H1 (cell line): ENCODE measurements around the gene FKBP10. TPM values are rescaled to one million over a fixed set of nuclear protein-coding genes. Genes with fewer than 3 reads are reported as not detected.

Experiments used
- CTCF ChIA-PET: fragments of 300-600 bp; sonication (Branson Sonifier 250); formaldehyde crosslinking; loops from one replicate; lab custom pipeline; 2021; ENCODE audit not compliant: partially characterized antibody; lab: Charles Lee
- POLR2A ChIA-PET: fragments of 300-600 bp; sonication (Branson Sonifier 250); formaldehyde crosslinking; loops from one replicate; lab custom pipeline; 2021; ENCODE audit warnings: inconsistent platforms; ENCODE audit not compliant: partially characterized antibody; lab: Charles Lee
- DNase-seq, 2 experiments: peaks; one replicate each; pipeline versions ENCODE4 v3.0.0 to v3.0.0-alpha.2; 2010 to 2022; ENCODE audit warnings: low spot score in 2 of 2, low read depth in 1 of 2, mixed read lengths in 1 of 2
- FAIRE-seq: peaks from 2 replicates; lab custom pipeline; 2011; peaks lifted over from hg19 to GRCh38; lab: Jason Lieb, UNC
- H2AFZ ChIP-seq: 2 replicates; pipeline ENCODE4 v1.8.1; 2012; ENCODE audit warnings: low read length, inconsistent platforms
- H2AK5ac ChIP-seq: 2 replicates; pipeline ENCODE4 v1.6.1; 2013; ENCODE audit warnings: low read depth, low read length
- H2BK120ac ChIP-seq: replicated peaks from 2 replicates; pipeline ENCODE3; 2013; ENCODE audit warnings: low read depth, low read length, inconsistent platforms
- H2BK12ac ChIP-seq: 2 replicates; pipeline ENCODE4 v1.6.1; 2013; ENCODE audit warnings: low read depth, low read length
- H2BK15ac ChIP-seq: 2 replicates; pipeline ENCODE4 v1.6.1; 2013; ENCODE audit warnings: low read length
- H2BK20ac ChIP-seq: 2 replicates; pipeline ENCODE4 v1.6.1; 2013; ENCODE audit warnings: low read length
- H2BK5ac ChIP-seq: 2 replicates; pipeline ENCODE4 v1.6.1; 2013; ENCODE audit warnings: low read depth, low read length
- H3K14ac ChIP-seq: 2 replicates; pipeline ENCODE4 v1.6.1; 2013; ENCODE audit warnings: inconsistent platforms; ENCODE audit not compliant: insufficient read length
- H3K18ac ChIP-seq: 2 replicates; pipeline ENCODE4 v1.6.1; 2013; ENCODE audit warnings: low read length; ENCODE audit errors: extremely low read depth
- H3K23ac ChIP-seq: 2 replicates; pipeline ENCODE4 v1.6.1; 2013; ENCODE audit warnings: inconsistent platforms; ENCODE audit not compliant: insufficient read length
- H3K23me2 ChIP-seq: 2 replicates; pipeline ENCODE4 v1.6.1; 2013; ENCODE audit warnings: low read depth, low read length
- H3K27ac ChIP-seq: 2 replicates; pipeline ENCODE4 v1.6.1; 2011; ENCODE audit warnings: low read depth, low read length, inconsistent platforms
- H3K27me3 ChIP-seq, 4 experiments: replicated peaks in 1 of 4; 1 replicate in 1 of 4; 2 replicates in 3 of 4; pipeline versions ENCODE4 v1.6.1 to v1.8.1; 2011 to 2013; ENCODE audit warnings: low read length in 3 of 4, mild to moderate bottlenecking in 3 of 4, inconsistent platforms in 2 of 4, mixed read lengths in 2 of 4, moderate library complexity in 1 of 4; ENCODE audit not compliant: control insufficient read depth in 3 of 4, insufficient read depth in 3 of 4; ENCODE audit errors: extremely low read depth in 1 of 4
- H3K36me3 ChIP-seq, 4 experiments: 2 replicates each; pipeline versions ENCODE4 v1.6.1 to v1.8.1; 2011 to 2013; ENCODE audit warnings: mild to moderate bottlenecking in 4 of 4, low read length in 3 of 4, moderate library complexity in 2 of 4, control low read depth in 1 of 4, inconsistent platforms in 1 of 4; ENCODE audit not compliant: insufficient read depth in 4 of 4, control insufficient read depth in 2 of 4
- H3K4ac ChIP-seq: replicated peaks from 2 replicates; pipeline ENCODE3; 2013; ENCODE audit warnings: low read length, low read depth, mixed read lengths, inconsistent platforms; ENCODE audit not compliant: insufficient read length
- H3K4me1 ChIP-seq, 4 experiments: replicated peaks in 1 of 4; 1 replicate in 1 of 4; 2 replicates in 3 of 4; pipeline versions ENCODE4 v1.6.1 to v1.8.1; 2011 to 2013; ENCODE audit warnings: low read length in 3 of 4, inconsistent platforms in 2 of 4, mixed read lengths in 1 of 4; ENCODE audit not compliant: insufficient read depth in 4 of 4, control insufficient read depth in 3 of 4
- H3K4me2 ChIP-seq, 2 experiments: 2 replicates each; pipeline versions ENCODE4 v1.6.1 to v1.8.1; 2011 to 2013; ENCODE audit warnings: low read depth in 2 of 2, low read length in 2 of 2, control low read depth in 1 of 2, inconsistent platforms in 1 of 2, mild to moderate bottlenecking in 1 of 2; ENCODE audit not compliant: insufficient read depth in 1 of 2
- H3K4me3 ChIP-seq, 4 experiments: fragments of 200-600, 300-600 bp in 1 of 4; sonication (generic), shearing (Covaris generic), sonication (Bioruptor Twin) in 1 of 4; 2 replicates each; pipeline versions ENCODE4 v1.5.1 to v1.8.1; 2011 to 2016; ENCODE audit warnings: low read length in 4 of 4, low read depth in 3 of 4, control low read depth in 2 of 4, inconsistent platforms in 2 of 4, mild to moderate bottlenecking in 2 of 4, mixed read lengths in 1 of 4, moderate library complexity in 1 of 4; ENCODE audit not compliant: insufficient read depth in 2 of 4; ENCODE audit errors: extremely low read depth in 1 of 4
- H3K56ac ChIP-seq: replicated peaks from 2 replicates; pipeline ENCODE3; 2013; ENCODE audit warnings: low read depth, mild to moderate bottlenecking, mixed read lengths, low read length, inconsistent platforms; ENCODE audit not compliant: insufficient read length
- H3K79me1 ChIP-seq: 2 replicates; pipeline ENCODE4 v1.6.1; 2013; ENCODE audit warnings: low read depth, low read length, control low read depth
- H3K79me2 ChIP-seq, 2 experiments: 2 replicates each; pipeline versions ENCODE4 v1.6.1 to v1.8.1; 2012 to 2013; ENCODE audit warnings: low read length in 2 of 2, mild to moderate bottlenecking in 2 of 2, inconsistent platforms in 1 of 2; ENCODE audit not compliant: insufficient read depth in 2 of 2, control insufficient read depth in 1 of 2
- H3K9ac ChIP-seq, 4 experiments: replicated peaks in 1 of 4; 1 replicate in 1 of 4; 2 replicates in 3 of 4; pipeline versions ENCODE4 v1.6.1 to v1.8.1; 2011 to 2013; ENCODE audit warnings: low read depth in 3 of 4, low read length in 3 of 4, control low read depth in 2 of 4, mild to moderate bottlenecking in 2 of 4, moderate library complexity in 2 of 4, inconsistent platforms in 1 of 4; ENCODE audit errors: extremely low read depth in 1 of 4
- H3K9me3 ChIP-seq, 2 experiments: 2 replicates each; pipeline versions ENCODE4 v1.6.1 to v1.8.1; 2012 to 2013; ENCODE audit warnings: mild to moderate bottlenecking in 2 of 2, moderate library complexity in 2 of 2, control low read depth in 1 of 2, inconsistent platforms in 1 of 2, low read depth in 1 of 2, low read length in 1 of 2, mixed read lengths in 1 of 2; ENCODE audit not compliant: insufficient read depth in 2 of 2
- H4K20me1 ChIP-seq, 2 experiments: replicated peaks in 1 of 2; 2 replicates each; pipeline versions ENCODE3 to v1.8.1; 2011 to 2013; ENCODE audit warnings: inconsistent platforms in 2 of 2, low read length in 2 of 2, mild to moderate bottlenecking in 1 of 2; ENCODE audit not compliant: insufficient read depth in 2 of 2, control insufficient read depth in 1 of 2
- H4K5ac ChIP-seq: 2 replicates; pipeline ENCODE4 v1.6.1; 2013; ENCODE audit warnings: low read length, low read depth, mixed read lengths, inconsistent platforms; ENCODE audit not compliant: insufficient read length
- H4K8ac ChIP-seq: 2 replicates; pipeline ENCODE4 v1.8.0; 2013; ENCODE audit warnings: mild to moderate bottlenecking, moderate library complexity, low read length, inconsistent platforms; ENCODE audit not compliant: insufficient read depth; ENCODE audit errors: extremely low read depth
- H4K91ac ChIP-seq: replicated peaks from 2 replicates; pipeline ENCODE3; 2013; ENCODE audit warnings: low read length, mixed read lengths, inconsistent platforms; ENCODE audit not compliant: insufficient read length
- CBX8 ChIP-seq: fragments of 300-800, 300-1000 bp; sonication (generic); IDR thresholded peaks from 2 replicates; pipeline ENCODE4 v1.7.1; 2016; ENCODE audit warnings: low read depth, low read length, borderline replicate concordance
- HDAC2 ChIP-seq, 2 experiments: fragments of 300-600 bp in 1 of 2; sonication (generic) in 1 of 2; IDR thresholded peaks; 2 replicates each; pipeline ENCODE4 v1.6.1; 2011 to 2012; ENCODE audit warnings: low read depth in 2 of 2, low read length in 2 of 2, mild to moderate bottlenecking in 2 of 2, moderate library complexity in 2 of 2, borderline replicate concordance in 1 of 2, inconsistent platforms in 1 of 2
- RXRA ChIP-seq: IDR thresholded peaks from 2 replicates; pipeline ENCODE4 v1.6.1; 2011; ENCODE audit warnings: low read depth, mild to moderate bottlenecking, low read length, moderate library complexity; ENCODE audit not compliant: insufficient read depth
- SIN3A ChIP-seq, 2 experiments: IDR thresholded peaks in 1 of 2; conservative IDR thresholded peaks in 1 of 2; 2 replicates each; pipeline ENCODE4 v1.6.1; 2011 to 2012; ENCODE audit warnings: low read length in 2 of 2, improper control_type of control experiment in 1 of 2, low read depth in 1 of 2, mild to moderate bottlenecking in 1 of 2
- SP1 ChIP-seq: IDR thresholded peaks from 2 replicates; pipeline ENCODE4 v1.6.1; 2011; ENCODE audit warnings: low read depth, low read length
- SP4 ChIP-seq: IDR thresholded peaks from 2 replicates; pipeline ENCODE4 v1.6.1; 2012; ENCODE audit warnings: low read length, inconsistent platforms
- TCF12 ChIP-seq: IDR thresholded peaks from 2 replicates; pipeline ENCODE4 v1.6.1; 2011; ENCODE audit warnings: low read depth, mild to moderate bottlenecking, low read length
- TEAD4 ChIP-seq: IDR thresholded peaks from 2 replicates; pipeline ENCODE4 v1.6.1; 2012; ENCODE audit warnings: low read depth, low read length, inconsistent platforms, mixed read lengths
- YY1 ChIP-seq: IDR thresholded peaks from 2 replicates; pipeline ENCODE4 v1.6.1; 2011; ENCODE audit warnings: low read depth, mild to moderate bottlenecking, low read length
- WGBS, 2 experiments: shearing (Covaris generic) in 1 of 2; methylation state at CpG; one replicate each; pipeline versions ENCODE4 v1.1.6 to v1.1.7; 2013 to 2015; ENCODE audit warnings: low lambda C conversion rate in 2 of 2, mixed read lengths in 2 of 2, inconsistent platforms in 1 of 2, low coverage in 1 of 2, missing lambda C conversion rate in 1 of 2; ENCODE audit not compliant: insufficient replicate concordance in 2 of 2, insufficient coverage in 1 of 2, insufficient read length in 1 of 2; ENCODE audit errors: extremely low coverage in 1 of 2, missing lambda C conversion rate in 1 of 2; 5-methylcytosine and 5-hydroxymethylcytosine counted together
- polyA plus RNA-seq, 7 experiments: library from polyadenylated mRNA; depleted of rRNA in 3 of 7; stranded (reverse) in 5 of 7; unstranded in 2 of 7; fragments of >200 nt in 5 of 7; fragments of 200-250 nt in 2 of 7; gene quantifications; 1 replicate in 5 of 7; 2 replicates in 1 of 7; 4 replicates in 1 of 7; pipeline versions ENCODE4 v1.2.1 to v1.2.3, GENCODE V29; 2011 to 2013; ENCODE audit warnings: missing spikeins in 2 of 7, mixed read lengths in 2 of 7
- total RNA-seq: library from RNA; stranded (reverse); fragmentation: NEBNext Ultra II Directional; extraction: Animal tissue kit (Norgen Biotek cat#: 25700); gene quantifications from 2 replicates; pipeline ENCODE4 v1.2.1, GENCODE V29; 2021
- TF ChIP-seq, protein P1 (sequence below): IDR thresholded peaks from 2 replicates; pipeline ENCODE4 v1.6.1; 2012; ENCODE audit warnings: inconsistent platforms

FKBP10 gene
- total and polyA plus RNA-seq, 2 of the 8 experiments (the other 6 are each of a cell fraction or from before 2014, with no cell fraction given), result 173 to 283 TPM

DNA sequence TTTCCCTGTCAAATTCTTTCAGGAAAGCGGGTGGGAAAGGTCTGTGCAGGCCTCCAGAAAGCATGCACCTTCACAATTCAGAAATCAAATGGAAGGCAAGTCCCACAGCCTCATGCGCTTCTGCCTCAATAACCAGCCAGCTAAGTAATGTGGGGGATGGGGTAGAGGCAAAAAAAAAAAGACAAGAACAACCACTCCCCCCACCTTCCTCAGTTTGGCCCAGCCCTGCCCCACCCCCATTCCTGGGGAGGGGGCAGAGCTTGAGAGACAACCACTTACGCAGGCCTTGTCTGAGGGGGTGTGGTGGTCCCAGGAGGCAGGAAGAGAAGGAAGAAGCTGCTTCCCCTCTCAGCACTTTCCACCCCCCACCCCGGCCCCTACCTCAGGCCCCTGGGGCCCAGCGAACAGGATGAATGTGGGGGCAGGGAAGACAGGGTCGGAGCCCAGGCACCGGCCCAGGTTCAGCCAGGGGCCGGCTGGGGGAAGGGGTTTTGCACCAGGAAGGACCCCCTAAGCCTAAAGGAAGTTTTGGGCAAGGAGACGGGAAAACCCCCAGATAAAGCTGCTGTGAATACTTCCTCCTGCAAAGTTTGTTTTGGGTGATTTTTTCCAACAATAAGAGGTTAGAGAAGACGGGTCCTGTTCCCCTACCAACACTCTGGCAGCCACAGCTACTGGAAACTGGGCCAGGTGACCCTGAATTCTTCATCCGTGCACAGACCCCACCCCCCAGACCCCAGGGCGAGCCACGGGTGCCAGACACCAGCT is 27.5 kb upstream of the FKBP10 start:
- Histone ChIP-seq H4K8ac (peak overlapping the region; percentile 86; the same call in 1 of the 2 replicates), H3K27ac (peak overlapping the region; percentile 79; the same call in 1 of the 2 replicates), H2BK15ac (peak overlapping the region; percentile 29; the same call in 1 of the 2 replicates), H2BK12ac (peak overlapping the region; percentile 71; the same call in 1 of the 2 replicates), H3K23ac (no peak overlapping the region), H3K36me3 (no peaks in the 10 kb centered on the region), H2BK5ac (peak overlapping the region; percentile 76), H3K4me3 (peak overlapping the region; percentile 64 to 80 (median 72)), H4K20me1 (peaks cover 0 to 5% of the 10 kb centered on the region in 2 experiments), H3K14ac (no peak overlapping the region), H3K23me2 (peaks cover 16% of the 10 kb centered on the region), H2BK20ac (0 out of 2 replicates have a peak overlapping the region, but pooled peaks have one; percentile 34), H3K79me1 (peaks cover 10% of the 10 kb centered on the region), H2AK5ac (no peak overlapping the region; the same call in 1 of the 2 replicates), H2BK120ac (peak overlapping the region; percentile 16), H3K9ac (peak overlapping the region in 3 of 4 experiments; percentile 71 to 90 (median 71); a peak in 6 of 7 replicates), H2AFZ (no peak overlapping the region), H3K27me3 (no peaks in the 10 kb centered on the region), H4K91ac (peak overlapping the region; percentile 85), H3K4ac (peak overlapping the region; percentile 41), H3K18ac (peak overlapping the region; percentile 93), H3K9me3 (no peaks in the 10 kb centered on the region), H4K5ac (peak overlapping the region; percentile 80), H3K4me2 (peak overlapping the region; percentile 89 to 97), H3K56ac (peak overlapping the region; percentile 57), H3K79me2 (peaks cover 0 to 36% of the 10 kb centered on the region in 2 experiments; a peak in 3 of 4 replicates), H3K4me1 (peaks cover 2 to 19% (median 13%) of the 10 kb centered on the region in 4 experiments)
- POLR2A ChIA-PET, result interaction anchor here (0.7 to 9.3 kb wide), 27 partner anchors 9 to 145 kb away, joined by 3 to 84 read pairs (median 8); partner anchors contain the start of genes ACLY, EIF1, FKBP10 and HAP1
- FAIRE-seq (peak; percentile 7), DNase-seq (peak; percentile 80 to 89)
- CTCF ChIA-PET, result interaction anchor here (0.7 to 7.0 kb wide), 21 partner anchors 8 to 334 kb away, joined by 3 to 149 read pairs (median 6); partner anchors contain the start of gene FKBP10
- 1% methylated on average over 13 of the region's 13 CpGs; no CpG with 5 or more reads in 1 of the 2 experiments for WGBS, 2 experiments
- TF ChIP-seq CBX8, result no peak
- TF ChIP-seq TEAD4, result peak; percentile 96
- TF ChIP-seq, protein P1, sequence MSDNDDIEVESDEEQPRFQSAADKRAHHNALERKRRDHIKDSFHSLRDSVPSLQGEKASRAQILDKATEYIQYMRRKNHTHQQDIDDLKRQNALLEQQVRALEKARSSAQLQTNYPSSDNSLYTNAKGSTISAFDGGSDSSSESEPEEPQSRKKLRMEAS, result peak; percentile 45; the same call in 1 of the 2 replicates
- TF ChIP-seq SP1, result peak; percentile 88
- 0 out of 2 replicates have a peak, but pooled peaks have one; percentile 12 for TF ChIP-seq TCF12
- TF ChIP-seq RXRA, result 0 out of 2 replicates have a peak, but pooled peaks have one; percentile 15
- TF ChIP-seq HDAC2 (IDR thresholded peaks at IDR 0.05; ENCODE audit: borderline replicate concordance in 1 of 2, low read depth in 2 of 2, low read length in 2 of 2), result no peak; a peak in 1 of 4 replicates
- peak; percentile 30; the same call in 1 of the 2 replicates for TF ChIP-seq SP4
- TF ChIP-seq YY1, result no peak
- peak; percentile 50 to 66; a peak in 3 of 4 replicates for TF ChIP-seq SIN3A (conservative IDR thresholded peaks at IDR 0.05 in 1 of 2, IDR thresholded peaks at IDR 0.05 in 1 of 2; ENCODE audit: low read depth in 1 of 2, low read length in 2 of 2)
